ENCODE data around the gene SOX15.
"Not testable (repeated sequence)": the region's sequence is repeated elsewhere in the genome, so short reads cannot be mapped to it uniquely, and the experiment has no call there.

The SOX15 gene

GRCh38 chr17:7606280-7606679 is 16.4 kb upstream of the SOX15 start:
- DNase-seq: no peak

GRCh38 chr17:7597561-7597960 is 7.7 kb upstream of the SOX15 start:
- DNase-seq: not testable (repeated sequence)

GRCh38 chr17:7593296-7593695 is 3.4 kb upstream of the SOX15 start:
- DNase-seq: no peak

- DNase-seq: no peak
These were observed 2.6 kb upstream of the SOX15 start for GRCh38 chr17:7592422-7593021.

- no peak for DNase-seq
These were observed 1.7 kb upstream of the SOX15 start for GRCh38 chr17:7591596-7591995.

GRCh38 chr17:7590743-7591142 is 849 bp upstream of the SOX15 start:
- DNase-seq: no peak

GRCh38 chr17:7589204-7589868 is 558 bp downstream of the SOX15 start:
- peak; percentile 74 to 75 for DNase-seq

- DNase-seq: no peak
These were observed 1.2 kb downstream of the SOX15 start for GRCh38 chr17:7588553-7589203.

- DNase-seq: no peak
These were observed 2.3 kb downstream of the SOX15 start for GRCh38 chr17:7587420-7588151.

GRCh38 chr17:7586673-7587419 is 3.0 kb downstream of the SOX15 start:
- DNase-seq: no peak

- peak; percentile 96 to 97 for DNase-seq
These were observed 6.4 kb downstream of the SOX15 start, which contains the start of gene MPDU1 for GRCh38 chr17:7583253-7584109. Gene MPDU1, plus strand, starts transcription at chr17:7583852. Its CDS starts 11 bp downstream, at chr17:7583863.

- DNase-seq: no peak
These were observed 7.3 kb downstream of the SOX15 start for GRCh38 chr17:7582396-7583252.

- no peak for DNase-seq
These were observed 9.0 kb downstream of the SOX15 start for GRCh38 chr17:7580604-7581575.

- peak; percentile 30 to 55 for DNase-seq
These were observed 9.9 kb downstream of the SOX15 start for GRCh38 chr17:7579834-7580603.

GRCh38 chr17:7579001-7579833 is 10.7 kb downstream of the SOX15 start, which contains the start of gene CD68:
Gene CD68, plus strand, starts transcription at chr17:7579638. Its CDS starts 40 bp downstream, at chr17:7579678.
- peak; percentile 70 to 84 for DNase-seq

GRCh38 chr17:7577327-7578199 is 12.3 kb downstream of the SOX15 start:
- no peak for DNase-seq
